ENCODE data around the gene ZC3HAV1L. TPM values are rescaled to one million over a fixed set of nuclear protein-coding genes. Genes with fewer than 3 reads are reported as not detected.

Gene ZC3HAV1L
- total and polyA plus RNA-seq, 2 of the 13 experiments (the other 11 are each of a cell fraction or from before 2014, with no cell fraction given), result 8.4 to 11.1 TPM

GRCh38 chr7:139022286-139022685 is 13.6 kb downstream of the ZC3HAV1L start:
- TF ChIP-seq, protein P1, sequence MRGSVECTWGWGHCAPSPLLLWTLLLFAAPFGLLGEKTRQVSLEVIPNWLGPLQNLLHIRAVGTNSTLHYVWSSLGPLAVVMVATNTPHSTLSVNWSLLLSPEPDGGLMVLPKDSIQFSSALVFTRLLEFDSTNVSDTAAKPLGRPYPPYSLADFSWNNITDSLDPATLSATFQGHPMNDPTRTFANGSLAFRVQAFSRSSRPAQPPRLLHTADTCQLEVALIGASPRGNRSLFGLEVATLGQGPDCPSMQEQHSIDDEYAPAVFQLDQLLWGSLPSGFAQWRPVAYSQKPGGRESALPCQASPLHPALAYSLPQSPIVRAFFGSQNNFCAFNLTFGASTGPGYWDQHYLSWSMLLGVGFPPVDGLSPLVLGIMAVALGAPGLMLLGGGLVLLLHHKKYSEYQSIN (CRISPR knock-in tag; IDR thresholded peaks at IDR 0.05; ENCODE audit: borderline replicate concordance), result no peak
- TF ChIP-seq NR1H2 (CRISPR knock-in tag; IDR thresholded peaks at IDR 0.05; ENCODE audit: borderline replicate concordance, low read depth), result no peak
- TF ChIP-seq ASH2L (IDR thresholded peaks at IDR 0.05; ENCODE audit: insufficient read length, low read depth, low read length), result no peak
- DNase-seq (ENCODE audit: low spot score), result no peak
- ATAC-seq, result no peak
- Histone ChIP-seq H3K9ac (ENCODE audit: insufficient read depth, low read depth, low read length) (no peak overlapping the region), H3K27ac (ENCODE audit: extremely low read length, insufficient read depth, low read length) (no peak overlapping the region), H2AFZ (ENCODE audit: low read length) (no peak overlapping the region), H3K36me3 (replicated peaks in 1 of 2; ENCODE audit: control insufficient read depth in 1 of 2, insufficient read depth in 2 of 2, low read length in 2 of 2) (peaks cover 0 to 11% of the 10 kb centered on the region in 2 experiments; a peak in 3 of 5 replicates), H3K4me2 (ENCODE audit: low read depth, low read length) (no peak overlapping the region), H3K4me1 (ENCODE audit: insufficient read depth, low read length) (peaks cover 5% of the 10 kb centered on the region; the same call in 1 of the 2 replicates), H3K4me3 (replicated peaks in 1 of 3; ENCODE audit: insufficient read depth in 1 of 3, low read depth in 2 of 3, low read length in 3 of 3) (no peak overlapping the region), H4K20me1 (ENCODE audit: insufficient read depth, low read length) (no peaks in the 10 kb centered on the region), H3K79me2 (ENCODE audit: insufficient read depth, low read length) (no peaks in the 10 kb centered on the region), H3K9me3 (ENCODE audit: low read length) (no peaks in the 10 kb centered on the region), H3K27me3 (ENCODE audit: control insufficient read depth in 1 of 2, insufficient read depth in 2 of 2, low read length in 2 of 2) (no peaks in the 10 kb centered on the region)
- intact Hi-C loops (cut with micrococcal nuclease; ENCODE audit: unreplicated experiment) (no loop called here), in situ Hi-C loops (cut with HindIII; ENCODE audit: extremely low pct_ligation_motif_present, low pct_unique_long_range_greater_than_20kb) (no loop called here)
- POLR2A ChIA-PET, result no interaction called here
- FAIRE-seq, result no peak
- BruUV-seq (replicated peaks), result no TSS peak
- WGBS (ENCODE audit: low lambda C conversion rate), result 54% methylated on average over 4 of the region's 4 CpGs
- CTCF ChIA-PET (ENCODE audit: low intra/inter-chr PET ratio, low total read pairs), result no interaction called here

DNA sequence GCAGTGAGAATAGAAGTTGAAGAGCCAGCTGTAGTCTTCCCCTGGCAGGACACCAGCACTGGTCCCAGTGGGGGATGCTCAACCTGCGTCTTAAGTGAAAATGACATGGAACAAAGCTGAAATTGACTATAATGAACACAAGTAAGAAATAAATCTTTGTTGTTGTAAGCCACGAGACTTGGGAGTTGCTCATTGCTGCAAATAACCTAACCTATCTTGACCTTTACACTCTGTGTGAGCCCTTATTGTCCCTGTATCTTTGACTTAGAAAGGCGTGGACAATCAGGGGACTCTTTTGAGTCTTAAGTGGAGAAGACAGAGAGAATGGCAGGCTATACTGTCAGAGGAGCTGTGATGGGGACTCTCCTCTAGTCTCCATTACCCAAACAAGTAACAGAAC is 16.9 kb downstream of the ZC3HAV1L start:
- TF ChIP-seq STAT5B (CRISPR knock-in tag; IDR thresholded peaks at IDR 0.05) (no peak), SKI (IDR thresholded peaks at IDR 0.05; ENCODE audit: partially characterized antibody) (no peak), GPBP1L1 (CRISPR knock-in tag; IDR thresholded peaks at IDR 0.05) (no peak), ATF7 (IDR thresholded peaks at IDR 0.05) (no peak), ATF7 (CRISPR knock-in tag; IDR thresholded peaks at IDR 0.05) (no peak), PRDM10 (CRISPR knock-in tag; IDR thresholded peaks at IDR 0.05; ENCODE audit: low read depth) (no peak), ZFP41 (CRISPR knock-in tag; IDR thresholded peaks at IDR 0.05; ENCODE audit: borderline replicate concordance) (no peak)
- TF ChIP-seq, protein P2, sequence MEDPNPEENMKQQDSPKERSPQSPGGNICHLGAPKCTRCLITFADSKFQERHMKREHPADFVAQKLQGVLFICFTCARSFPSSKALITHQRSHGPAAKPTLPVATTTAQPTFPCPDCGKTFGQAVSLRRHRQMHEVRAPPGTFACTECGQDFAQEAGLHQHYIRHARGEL (CRISPR knock-in tag; IDR thresholded peaks at IDR 0.05), result no peak
- WGBS (ENCODE audit: low lambda C conversion rate), result 63% methylated on average over 3 of the region's 3 CpGs
- no TSS peak for BruUV-seq (replicated peaks)
- Histone ChIP-seq H2AFZ (ENCODE audit: low read length) (no peak overlapping the region), H3K9ac (ENCODE audit: insufficient read depth, low read depth, low read length) (no peak overlapping the region), H3K4me1 (ENCODE audit: insufficient read depth, low read length) (peaks cover 10% of the 10 kb centered on the region; the same call in 1 of the 2 replicates), H4K20me1 (ENCODE audit: insufficient read depth, low read length) (no peaks in the 10 kb centered on the region), H3K9me3 (ENCODE audit: low read length) (no peaks in the 10 kb centered on the region), H3K27ac (ENCODE audit: extremely low read length, insufficient read depth, low read length) (no peak overlapping the region), H3K4me3 (replicated peaks in 1 of 3; ENCODE audit: insufficient read depth in 1 of 3, low read depth in 2 of 3, low read length in 3 of 3) (no peak overlapping the region), H3K79me2 (ENCODE audit: insufficient read depth, low read length) (no peaks in the 10 kb centered on the region), H3K4me2 (ENCODE audit: low read depth, low read length) (no peak overlapping the region), H3K36me3 (replicated peaks in 1 of 2; ENCODE audit: control insufficient read depth in 1 of 2, insufficient read depth in 2 of 2, low read length in 2 of 2) (peaks cover 0 to 7% of the 10 kb centered on the region in 2 experiments; a peak in 1 of 5 replicates), H3K27me3 (ENCODE audit: control insufficient read depth in 1 of 2, insufficient read depth in 2 of 2, low read length in 2 of 2) (peaks cover 0 to 16% of the 10 kb centered on the region in 2 experiments; a peak in 2 of 5 replicates)
- FAIRE-seq (no peak), ATAC-seq (peak; percentile 21; the same call in 2 of the 3 replicates), DNase-seq (ENCODE audit: low spot score) (no peak)
- ChIA-PET CTCF (ENCODE audit: low intra/inter-chr PET ratio, low total read pairs) (no interaction called here), POLR2A (no interaction called here)
- intact Hi-C loops (cut with micrococcal nuclease; ENCODE audit: unreplicated experiment) (no loop called here), in situ Hi-C loops (cut with HindIII; ENCODE audit: extremely low pct_ligation_motif_present, low pct_unique_long_range_greater_than_20kb) (no loop called here)

All from HepG2 (cell line).